ENCODE measurements around the gene ST8SIA4. TPM values are rescaled to one million over a fixed set of nuclear protein-coding genes. Genes with fewer than 3 reads are reported as not detected.

The ST8SIA4 gene
- total RNA-seq, 1 donor, result 20.7 TPM

GRCh38 chr5:100890461-100891008 is 12.5 kb downstream of the ST8SIA4 start:
- H3K27me3 ChIP-seq (ENCODE audit: insufficient read depth, low read length), result no peaks in the 10 kb centered on the region
- no peaks in the 10 kb centered on the region for H3K9me3 ChIP-seq (ENCODE audit: low read depth, low read length)
- no peak overlapping the region for H3K4me3 ChIP-seq (ENCODE audit: low read length)
- peaks cover 8% of the 10 kb centered on the region for H3K4me1 ChIP-seq (ENCODE audit: insufficient read depth, low read length)

- peaks cover 8% of the 10 kb centered on the region for H3K4me1 ChIP-seq (ENCODE audit: insufficient read depth, low read length)
- no peaks in the 10 kb centered on the region for H3K9me3 ChIP-seq (ENCODE audit: low read depth, low read length)
- no peaks in the 10 kb centered on the region for H3K27me3 ChIP-seq (ENCODE audit: insufficient read depth, low read length)
- no peak overlapping the region for H3K4me3 ChIP-seq (ENCODE audit: low read length)
Observed at GRCh38 chr5:100889896-100890295, 13.2 kb downstream of the ST8SIA4 start.

DNA sequence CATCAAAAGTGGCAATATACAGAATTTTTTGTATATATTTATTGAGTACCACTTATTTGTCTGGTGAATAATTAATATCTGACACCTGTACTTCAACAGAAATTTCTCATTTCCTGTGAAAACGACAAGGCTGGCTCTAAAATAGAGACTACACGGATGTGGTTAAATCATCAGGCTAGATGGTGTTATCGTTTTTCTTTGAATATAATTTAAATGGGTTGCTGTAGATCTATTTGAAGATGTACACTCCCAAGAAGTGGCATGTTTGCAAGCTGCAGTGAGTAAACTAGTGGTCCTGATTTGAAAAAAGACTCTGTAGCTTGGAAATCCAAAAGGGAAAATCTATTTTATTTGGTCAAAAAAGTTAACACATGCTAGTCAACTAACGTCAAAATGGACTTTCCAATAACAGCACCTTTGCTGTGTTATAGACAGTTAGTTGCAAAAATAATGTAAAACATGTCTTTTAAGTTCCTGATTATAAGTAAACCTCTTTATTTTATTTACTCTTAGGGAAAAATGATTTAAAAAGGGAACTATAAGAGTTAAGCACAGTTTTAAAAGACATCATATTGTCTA is 13.8 kb downstream of the ST8SIA4 start:
- Histone ChIP-seq H3K4me3 (ENCODE audit: low read length) (no peak overlapping the region), H3K9me3 (ENCODE audit: low read depth, low read length) (no peaks in the 10 kb centered on the region), H3K27me3 (ENCODE audit: insufficient read depth, low read length) (no peaks in the 10 kb centered on the region), H3K4me1 (ENCODE audit: insufficient read depth, low read length) (peaks cover 8% of the 10 kb centered on the region)

DNA sequence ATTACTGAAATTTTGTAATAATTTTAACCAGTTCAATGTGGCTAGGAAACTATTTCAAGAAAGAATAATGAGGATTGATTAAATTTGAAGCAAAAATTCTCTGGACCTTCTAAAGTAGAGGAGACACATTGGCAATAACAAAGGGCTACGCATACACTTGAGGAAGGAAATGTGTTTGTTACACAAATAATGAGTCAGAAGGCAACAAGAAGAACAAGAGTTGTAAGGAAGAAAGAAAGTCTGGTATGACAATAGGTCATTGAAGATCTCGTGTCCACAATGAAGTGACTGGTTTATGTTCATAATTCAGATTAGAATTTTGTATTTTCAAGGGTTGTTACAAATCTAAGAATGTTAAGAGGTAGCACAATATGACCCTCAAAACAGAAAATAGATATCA is 25.8 kb downstream of the ST8SIA4 start:
- H3K4me3 ChIP-seq (ENCODE audit: low read length), result no peak overlapping the region
- H3K4me1 ChIP-seq (ENCODE audit: insufficient read depth, low read length), result peaks cover 7% of the 10 kb centered on the region
- H3K9me3 ChIP-seq (ENCODE audit: low read depth, low read length), result no peaks in the 10 kb centered on the region
- H3K27me3 ChIP-seq (ENCODE audit: insufficient read depth, low read length), result no peaks in the 10 kb centered on the region

DNA sequence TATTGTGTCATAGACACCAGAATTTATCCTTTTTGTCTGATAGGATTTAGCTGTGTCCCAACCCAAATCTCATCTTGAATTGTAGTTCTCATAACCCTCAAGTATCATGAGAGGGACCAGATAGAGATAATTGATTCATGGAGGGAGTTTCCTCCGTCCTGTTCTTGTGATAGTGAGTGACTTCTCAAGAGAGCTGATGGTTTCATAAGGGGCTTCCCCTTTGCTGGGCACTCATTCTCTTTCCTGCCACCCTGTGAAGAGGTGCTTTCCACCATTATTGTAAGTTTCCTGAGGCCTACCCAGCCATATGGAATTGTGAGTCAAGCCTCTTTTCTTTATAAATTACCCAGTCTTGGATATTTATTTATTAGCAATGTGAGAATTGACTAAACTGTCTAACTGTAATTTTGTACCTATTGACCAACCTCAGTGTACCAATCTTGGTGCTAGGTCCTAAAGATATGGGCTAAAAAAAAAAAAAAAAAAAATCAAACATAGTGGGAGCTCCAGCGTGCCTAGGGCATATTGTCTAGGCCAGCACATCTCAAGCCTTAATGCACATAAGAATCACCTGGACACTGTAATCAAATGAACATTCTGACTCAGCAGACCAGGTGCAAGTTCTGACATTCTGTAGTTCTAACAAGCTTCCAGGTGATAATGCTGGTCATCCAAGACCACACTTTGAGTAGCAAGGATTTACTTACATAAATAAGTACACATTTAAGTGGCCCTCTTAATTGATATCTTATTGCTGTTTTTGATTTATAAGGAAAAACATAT is 30.5 kb downstream of the ST8SIA4 start:
- H3K9me3 ChIP-seq (ENCODE audit: low read depth, low read length), result no peaks in the 10 kb centered on the region
- H3K4me3 ChIP-seq (ENCODE audit: low read length), result no peak overlapping the region
- no peaks in the 10 kb centered on the region for H3K27me3 ChIP-seq (ENCODE audit: insufficient read depth, low read length)
- peaks cover under 1% of the 10 kb centered on the region for H3K4me1 ChIP-seq (ENCODE audit: insufficient read depth, low read length)

DNA sequence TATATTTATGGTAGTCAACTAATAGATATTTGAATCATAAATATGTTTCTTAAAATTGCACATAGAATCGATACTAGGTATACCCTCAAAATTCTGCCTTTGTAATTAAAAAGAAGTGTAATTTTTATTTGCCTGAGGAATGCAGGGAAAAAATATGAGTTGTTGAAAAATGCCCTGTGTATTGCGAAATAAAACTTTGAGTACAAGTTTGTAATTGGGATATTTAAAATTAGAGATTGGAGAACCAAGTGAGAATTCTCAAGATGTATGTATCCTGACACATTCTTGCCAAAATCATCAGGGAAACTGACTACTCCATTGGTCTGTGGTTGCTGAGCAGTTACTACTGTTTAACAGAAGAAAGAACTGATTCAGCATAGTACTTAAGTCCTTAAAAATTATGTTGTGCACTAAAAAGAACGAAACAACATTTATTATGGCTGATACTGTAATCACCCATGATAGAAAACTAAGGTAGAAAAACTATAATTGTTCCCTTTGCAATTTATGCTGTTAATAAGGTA is 36.0 kb downstream of the ST8SIA4 start:
- Histone ChIP-seq H3K9me3 (ENCODE audit: low read depth, low read length) (no peaks in the 10 kb centered on the region), H3K4me1 (ENCODE audit: insufficient read depth, low read length) (no peaks in the 10 kb centered on the region), H3K27me3 (ENCODE audit: insufficient read depth, low read length) (no peaks in the 10 kb centered on the region), H3K4me3 (ENCODE audit: low read length) (no peak overlapping the region)

GRCh38 chr5:100864931-100865330 is 38.2 kb downstream of the ST8SIA4 start:
- no peaks in the 10 kb centered on the region for H3K4me1 ChIP-seq (ENCODE audit: insufficient read depth, low read length)
- H3K27me3 ChIP-seq (ENCODE audit: insufficient read depth, low read length), result no peaks in the 10 kb centered on the region
- H3K9me3 ChIP-seq (ENCODE audit: low read depth, low read length), result no peaks in the 10 kb centered on the region
- no peak overlapping the region for H3K4me3 ChIP-seq (ENCODE audit: low read length)

- Histone ChIP-seq H3K27me3 (ENCODE audit: insufficient read depth, low read length) (no peaks in the 10 kb centered on the region), H3K4me3 (ENCODE audit: low read length) (no peak overlapping the region), H3K4me1 (ENCODE audit: insufficient read depth, low read length) (no peaks in the 10 kb centered on the region), H3K9me3 (ENCODE audit: low read depth, low read length) (no peaks in the 10 kb centered on the region)
Observed at GRCh38 chr5:100863739-100864138, 39.3 kb downstream of the ST8SIA4 start.

GRCh38 chr5:100861148-100861547 is 41.9 kb downstream of the ST8SIA4 start:
- Histone ChIP-seq H3K27me3 (ENCODE audit: insufficient read depth, low read length) (no peaks in the 10 kb centered on the region), H3K4me1 (ENCODE audit: insufficient read depth, low read length) (peaks cover 4% of the 10 kb centered on the region), H3K4me3 (ENCODE audit: low read length) (no peak overlapping the region), H3K9me3 (ENCODE audit: low read depth, low read length) (no peaks in the 10 kb centered on the region)

- H3K4me3 ChIP-seq (ENCODE audit: low read length), result no peak overlapping the region
- no peaks in the 10 kb centered on the region for H3K9me3 ChIP-seq (ENCODE audit: low read depth, low read length)
- no peaks in the 10 kb centered on the region for H3K27me3 ChIP-seq (ENCODE audit: insufficient read depth, low read length)
- peaks cover 6% of the 10 kb centered on the region for H3K4me1 ChIP-seq (ENCODE audit: insufficient read depth, low read length)
Observed at GRCh38 chr5:100860407-100860806, 42.7 kb downstream of the ST8SIA4 start.

GRCh38 chr5:100858987-100859545 is 44.0 kb downstream of the ST8SIA4 start:
- H3K27me3 ChIP-seq (ENCODE audit: insufficient read depth, low read length), result no peaks in the 10 kb centered on the region
- H3K4me3 ChIP-seq (ENCODE audit: low read length), result no peak overlapping the region
- H3K4me1 ChIP-seq (ENCODE audit: insufficient read depth, low read length), result peaks cover 17% of the 10 kb centered on the region
- no peaks in the 10 kb centered on the region for H3K9me3 ChIP-seq (ENCODE audit: low read depth, low read length)

- H3K4me1 ChIP-seq (ENCODE audit: insufficient read depth, low read length), result peaks cover 24% of the 10 kb centered on the region
- H3K9me3 ChIP-seq (ENCODE audit: low read depth, low read length), result no peaks in the 10 kb centered on the region
- H3K27me3 ChIP-seq (ENCODE audit: insufficient read depth, low read length), result no peaks in the 10 kb centered on the region
- no peak overlapping the region for H3K4me3 ChIP-seq (ENCODE audit: low read length)
Observed at GRCh38 chr5:100856462-100856861, 46.6 kb downstream of the ST8SIA4 start.

DNA sequence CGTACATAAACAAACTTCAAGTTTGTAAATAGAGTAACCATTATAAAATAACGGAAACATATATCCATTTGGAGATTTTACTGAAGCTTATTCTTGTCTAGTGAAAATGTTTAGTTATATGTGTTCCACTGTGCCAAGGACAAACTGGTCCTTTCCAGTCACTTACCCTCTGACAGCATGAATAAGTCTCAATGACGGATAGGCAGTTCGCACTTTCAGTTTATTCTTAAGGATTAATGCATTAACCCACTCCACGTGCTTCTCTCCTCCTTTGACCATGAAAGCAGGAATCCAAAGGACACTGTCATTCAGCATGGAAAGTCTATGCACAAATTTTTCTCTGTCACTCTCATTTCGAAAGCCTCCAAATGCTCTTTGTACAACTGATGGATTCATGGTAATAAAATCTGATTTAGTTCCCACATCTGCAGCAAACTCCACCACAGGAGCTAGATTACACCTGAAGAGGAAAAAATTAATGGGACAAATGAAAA is 47.1 kb downstream of the ST8SIA4 start:
- Histone ChIP-seq H3K4me1 (ENCODE audit: insufficient read depth, low read length) (peaks cover 24% of the 10 kb centered on the region), H3K4me3 (ENCODE audit: low read length) (no peak overlapping the region)

DNA sequence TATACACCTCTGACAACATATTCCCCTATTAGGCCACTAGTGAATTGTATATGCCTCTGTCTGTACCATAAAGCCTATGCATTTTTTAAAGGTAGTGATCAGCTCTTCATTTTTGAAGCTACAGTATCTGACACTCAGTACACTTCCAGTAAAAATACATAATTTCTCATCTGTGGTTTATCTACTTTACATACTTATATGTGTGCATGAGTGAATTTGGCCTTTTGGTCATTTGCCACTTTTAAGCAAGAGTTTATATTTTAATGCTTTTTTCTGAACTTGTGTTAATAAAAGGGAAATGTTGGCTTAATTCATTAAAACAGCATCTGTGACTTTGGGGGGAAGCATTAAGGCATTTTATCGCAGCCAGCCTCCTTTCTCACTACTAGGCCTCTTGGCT is 47.8 kb downstream of the ST8SIA4 start:
- H3K4me1 ChIP-seq (ENCODE audit: insufficient read depth, low read length), result peaks cover 24% of the 10 kb centered on the region
- no peaks in the 10 kb centered on the region for H3K27me3 ChIP-seq (ENCODE audit: insufficient read depth, low read length)
- no peak overlapping the region for H3K4me3 ChIP-seq (ENCODE audit: low read length)
- H3K9me3 ChIP-seq (ENCODE audit: low read depth, low read length), result no peaks in the 10 kb centered on the region

More for the DNA sequence above, 47.1 kb downstream of the ST8SIA4 start:
- Histone ChIP-seq H3K27me3 (ENCODE audit: insufficient read depth, low read length) (no peaks in the 10 kb centered on the region), H3K9me3 (ENCODE audit: low read depth, low read length) (no peaks in the 10 kb centered on the region)

DNA sequence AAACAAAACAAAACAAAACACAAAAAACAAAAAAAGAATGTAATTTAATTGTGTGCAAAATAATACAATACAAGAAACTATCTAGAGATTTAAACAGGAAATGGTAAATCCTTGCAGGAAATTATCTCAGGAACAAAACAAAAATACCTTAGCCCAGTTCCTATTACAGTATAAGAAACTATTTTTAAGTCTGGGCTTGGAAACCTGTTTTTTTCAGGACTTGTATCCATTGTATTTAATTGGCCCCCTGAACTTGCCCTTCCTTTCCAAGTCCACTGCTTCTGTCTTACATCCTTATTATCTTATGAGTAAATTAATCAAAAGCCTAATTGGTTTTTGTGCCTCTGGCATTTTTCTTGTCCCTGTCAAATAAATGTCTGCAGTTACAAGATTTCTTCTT is 48.5 kb downstream of the ST8SIA4 start:
- H3K27me3 ChIP-seq (ENCODE audit: insufficient read depth, low read length), result no peaks in the 10 kb centered on the region
- no peak overlapping the region for H3K4me3 ChIP-seq (ENCODE audit: low read length)
- peaks cover 24% of the 10 kb centered on the region for H3K4me1 ChIP-seq (ENCODE audit: insufficient read depth, low read length)
- no peaks in the 10 kb centered on the region for H3K9me3 ChIP-seq (ENCODE audit: low read depth, low read length)
